Prostate gland (tissue), 2 donors: ENCODE data around the gene SPRR1A.

Experiments used
- CTCF ChIP-seq, 4 experiments: fragments of 200-600 bp in 2 of 4; fragments of 450-650 bp in 2 of 4; sonication (generic) in 2 of 4; IDR thresholded peaks; 1 replicate in 3 of 4; 2 replicates in 1 of 4; pipeline ENCODE4 v1.5.1; 2016 to 2019; ENCODE audit warnings: antibody characterized with exemption in 4 of 4, mild to moderate bottlenecking in 2 of 4, moderate library complexity in 2 of 4
- POLR2A ChIP-seq: fragments of 450-650 bp; IDR thresholded peaks from one replicate; pipeline ENCODE4 v1.6.1; 2016; ENCODE audit warnings: antibody characterized with exemption, mild to moderate bottlenecking
- POLR2AphosphoS5 ChIP-seq: sonication (generic); formaldehyde crosslinking; IDR thresholded peaks from one replicate; pipeline ENCODE4 v1.6.1; 2017; ENCODE audit warnings: antibody characterized with exemption

GRCh38 chr1:152941037-152941711 is 42.7 kb upstream of the SPRR1A start:
- TF ChIP-seq CTCF (IDR thresholded peaks at IDR 0.05) = no peak
- TF ChIP-seq POLR2A = no peak
- no peak for TF ChIP-seq POLR2AphosphoS5
